Measurements from ENCODE around the gene TMEM191B. TPM values are rescaled to one million over a fixed set of nuclear protein-coding genes. Genes with fewer than 3 reads are reported as not detected.
"Not testable (repeated sequence)": the region's sequence is repeated elsewhere in the genome, so short reads cannot be mapped to it uniquely, and the experiment has no call there.

Gene TMEM191B
- total and polyA plus RNA-seq, 11 donors = 0.65 to 2.1 (median 1.0) TPM; not detected in 4

GRCh38 chr22:18533633-18534032 lies 6.0 kb downstream of the TMEM191B start:
- H3K4me1 ChIP-seq; ATAC-seq; DNase-seq; H3K4me3 ChIP-seq; H3K36me3 ChIP-seq; H3K27ac ChIP-seq; intact Hi-C loops (cut with DNase I); H3K9me3 ChIP-seq; H3K27me3 ChIP-seq: not testable (repeated sequence)
- no CpG with 5 or more reads among the region's 11 CpGs for WGBS, 4 donors

- H3K9me3 ChIP-seq; ATAC-seq; DNase-seq; H3K4me3 ChIP-seq; H3K36me3 ChIP-seq; intact Hi-C loops (cut with DNase I); H3K4me1 ChIP-seq; H3K27me3 ChIP-seq; H3K27ac ChIP-seq: not testable (repeated sequence)
- WGBS, 4 donors = 90 to 100% (median 100%) methylated on average over 1 to 2 of the region's 12 CpGs; no CpG with 5 or more reads in 1 of the 4 donors
Measured at GRCh38 chr22:18534315-18534714, 6.7 kb downstream of the TMEM191B start.

DNA sequence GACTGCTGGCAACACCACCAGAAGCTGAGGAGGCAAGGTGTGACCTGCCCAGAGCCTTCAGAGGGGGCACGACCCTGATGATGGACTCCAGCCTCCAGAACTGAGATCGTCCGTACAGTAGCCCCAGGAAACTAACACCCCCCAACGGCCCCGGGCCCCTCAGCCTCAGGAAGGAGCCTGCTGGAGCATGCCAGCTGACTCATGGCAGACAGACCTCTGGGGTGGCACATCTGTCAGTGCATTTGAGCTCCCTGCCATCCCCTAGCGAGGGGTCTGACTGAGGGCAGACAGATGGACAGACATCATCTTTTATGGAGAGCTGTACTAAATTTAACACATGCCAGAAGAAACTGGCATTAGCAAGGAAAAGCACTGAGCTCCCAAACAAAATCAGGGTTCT lies 12.4 kb downstream of the TMEM191B start:
- H3K27me3 ChIP-seq; H3K9me3 ChIP-seq; H3K4me3 ChIP-seq; intact Hi-C loops (cut with DNase I); ATAC-seq; H3K36me3 ChIP-seq; H3K27ac ChIP-seq; H3K4me1 ChIP-seq: not testable (repeated sequence)
- peak in 1 of 5 donors; percentile 13 for DNase-seq
- 88 to 92% methylated on average over 5 of the region's 6 CpGs; no CpG with 5 or more reads in 2 of the 4 donors for WGBS, 4 donors

GRCh38 chr22:18543400-18543799 lies 15.8 kb downstream of the TMEM191B start:
- H3K4me1 ChIP-seq; H3K27ac ChIP-seq; H3K27me3 ChIP-seq; intact Hi-C loops (cut with DNase I); H3K9me3 ChIP-seq; ATAC-seq; H3K36me3 ChIP-seq; H3K4me3 ChIP-seq: not testable (repeated sequence)
- WGBS, 4 donors = 100% methylated on average over 4 of the region's 11 CpGs; no CpG with 5 or more reads in 3 of the 4 donors
- peak in 1 of 5 donors; percentile 4 for DNase-seq

DNA sequence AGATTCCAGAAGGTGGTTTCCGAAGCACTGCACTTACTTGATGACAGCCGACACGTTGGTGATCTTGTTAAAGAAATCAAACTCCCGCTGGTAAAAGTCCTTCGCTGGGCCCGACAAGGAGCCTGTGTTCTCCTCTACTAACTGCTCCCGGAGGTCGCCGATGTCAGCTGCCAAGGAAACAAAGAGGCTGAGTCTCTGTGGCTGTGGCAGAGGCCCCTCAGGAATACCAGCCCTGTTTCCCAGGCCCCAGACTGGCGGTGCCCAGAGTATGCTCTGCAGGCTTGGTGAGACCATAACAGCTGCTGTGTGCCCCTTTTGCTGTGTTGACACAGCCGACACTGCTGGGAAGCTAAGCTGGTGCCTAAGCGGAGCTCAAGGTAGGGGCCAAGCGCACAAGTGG lies 17.0 kb downstream of the TMEM191B start:
- H3K27me3 ChIP-seq; H3K9me3 ChIP-seq; H3K4me1 ChIP-seq; intact Hi-C loops (cut with DNase I); H3K4me3 ChIP-seq; H3K27ac ChIP-seq; ATAC-seq; H3K36me3 ChIP-seq; DNase-seq: not testable (repeated sequence)
- WGBS, 4 donors = 79 to 96% methylated on average over 5 to 9 of the region's 13 CpGs; no CpG with 5 or more reads in 2 of the 4 donors

DNA sequence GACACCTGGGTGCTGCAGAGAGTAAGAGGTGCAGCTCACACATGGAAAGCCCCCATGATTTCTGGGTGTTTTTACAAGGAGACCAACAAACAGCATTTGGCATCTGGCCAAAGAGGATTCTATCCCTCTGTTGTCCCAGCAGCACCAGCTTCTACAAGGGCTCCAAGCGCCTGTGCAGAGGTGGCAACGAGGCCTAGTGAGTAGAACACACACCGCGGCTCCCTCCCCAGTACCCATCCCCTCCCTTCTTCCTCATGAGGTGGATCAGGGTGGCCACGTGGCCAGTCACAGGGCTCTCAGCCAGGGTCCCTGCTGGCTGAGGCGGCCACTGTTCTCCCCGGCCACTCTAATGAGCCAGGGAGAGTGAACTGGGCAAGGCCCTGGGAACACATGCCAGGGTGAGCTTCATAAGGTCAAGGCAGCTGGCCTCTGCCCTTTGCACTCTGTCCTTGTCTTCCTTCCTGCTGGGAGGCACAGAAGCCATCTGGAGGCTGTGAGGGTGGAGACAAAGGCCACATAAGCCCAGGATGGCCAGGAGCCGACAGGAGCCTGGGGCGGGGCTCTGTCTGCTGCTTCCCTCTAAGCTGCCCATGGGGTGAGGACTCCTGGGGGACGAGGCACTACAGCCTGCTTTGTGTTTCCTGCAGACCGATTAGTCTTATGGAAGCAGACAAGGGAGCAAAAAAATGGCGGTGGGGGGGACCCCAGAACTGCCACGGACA lies 22.0 kb downstream of the TMEM191B start:
- ATAC-seq; H3K27ac ChIP-seq; H3K4me1 ChIP-seq; DNase-seq; intact Hi-C loops (cut with DNase I); H3K9me3 ChIP-seq; H3K36me3 ChIP-seq; H3K27me3 ChIP-seq; H3K4me3 ChIP-seq: not testable (repeated sequence)
- 78 to 82% (median 79%) methylated on average over 5 to 10 of the region's 13 CpGs; no CpG with 5 or more reads in 1 of the 4 donors for WGBS, 4 donors

GRCh38 chr22:18551046-18551445 lies 23.4 kb downstream of the TMEM191B start:
- intact Hi-C loops (cut with DNase I); ATAC-seq; DNase-seq; H3K36me3 ChIP-seq; H3K4me3 ChIP-seq; H3K9me3 ChIP-seq; H3K27ac ChIP-seq; H3K4me1 ChIP-seq; H3K27me3 ChIP-seq: not testable (repeated sequence)
- 85 to 100% (median 87%) methylated on average over 1 to 5 of the region's 7 CpGs for WGBS, 4 donors

GRCh38 chr22:18552839-18553597 lies 25.4 kb downstream of the TMEM191B start:
- peak; percentile 85 to 89 (median 86) for ATAC-seq
- H3K9me3 ChIP-seq; H3K4me1 ChIP-seq; DNase-seq; H3K27me3 ChIP-seq; H3K27ac ChIP-seq; intact Hi-C loops (cut with DNase I); H3K4me3 ChIP-seq; H3K36me3 ChIP-seq: not testable (repeated sequence)
- WGBS, 4 donors = 48% methylated on average over 2 of the region's 19 CpGs; no CpG with 5 or more reads in 3 of the 4 donors

GRCh38 chr22:18554280-18555256 lies 27.0 kb downstream of the TMEM191B start:
- peak; percentile 57 to 69 (median 66) for ATAC-seq
- WGBS, 4 donors = no CpG with 5 or more reads among the region's 22 CpGs

DNA sequence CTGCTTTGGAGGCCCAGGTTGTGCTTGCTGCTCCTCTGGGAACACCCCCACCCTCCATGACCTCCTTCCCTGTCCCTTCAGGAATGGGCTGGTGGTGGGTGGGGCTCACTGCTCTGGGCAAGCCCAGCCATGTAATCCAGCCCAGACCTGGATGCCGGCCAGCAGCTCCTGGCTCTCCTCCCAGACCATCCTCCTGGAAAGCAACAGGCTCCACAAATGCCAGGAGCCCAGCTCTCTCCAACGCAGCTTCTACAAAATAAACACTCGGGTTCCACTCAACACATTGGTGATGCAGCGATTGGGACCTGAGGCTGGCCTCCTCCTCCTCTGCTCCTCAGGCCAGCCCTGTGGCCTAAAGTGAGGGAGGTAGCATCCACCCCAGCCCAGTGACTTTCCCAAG lies 30.9 kb downstream of the TMEM191B start:
- no CpG with 5 or more reads among the region's 4 CpGs for WGBS, 4 donors
- H3K27me3 ChIP-seq; intact Hi-C loops (cut with DNase I); H3K27ac ChIP-seq; DNase-seq; H3K4me1 ChIP-seq; H3K9me3 ChIP-seq; H3K36me3 ChIP-seq; H3K4me3 ChIP-seq: not testable (repeated sequence)
- peak; percentile 88 to 94 (median 89) for ATAC-seq

More at GRCh38 chr22:18554280-18555256, 27.0 kb downstream of the TMEM191B start:
- H3K27ac ChIP-seq; H3K9me3 ChIP-seq; H3K4me3 ChIP-seq; intact Hi-C loops (cut with DNase I); H3K36me3 ChIP-seq; H3K27me3 ChIP-seq; H3K4me1 ChIP-seq: not testable (repeated sequence)
- peak in 1 of 5 donors; percentile 87 for DNase-seq
